Measurements from ENCODE around the gene ZNF521.

The ZNF521 gene

GRCh38 chr18:25250474-25250851 is 101.5 kb downstream of the ZNF521 start:
- DNase-seq (ENCODE audit: low read depth in 2 of 2) = no peak

DNA sequence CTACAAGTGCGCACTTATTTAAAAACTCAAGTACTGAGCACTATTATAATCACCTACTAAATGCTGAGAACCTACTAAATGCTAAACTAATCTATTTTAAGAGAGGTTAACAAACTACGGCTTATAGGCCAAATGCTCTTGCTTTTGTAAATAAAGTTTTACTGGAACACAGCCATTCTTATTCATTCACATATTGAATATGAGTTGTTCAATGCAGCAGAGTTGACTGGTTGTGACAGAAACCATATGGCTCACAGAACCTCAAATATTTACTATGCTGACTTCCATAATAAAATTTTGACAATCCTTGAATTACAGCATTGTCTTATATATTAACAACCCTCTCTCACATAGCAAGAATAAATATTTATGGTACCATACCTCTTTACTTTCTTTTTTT is 103.2 kb downstream of the ZNF521 start:
- DNase-seq (ENCODE audit: low read depth in 2 of 2) = no peak

- DNase-seq (ENCODE audit: low read depth in 2 of 2) = no peak
These were observed 104.2 kb downstream of the ZNF521 start for GRCh38 chr18:25247725-25248124.

- DNase-seq (ENCODE audit: low read depth in 2 of 2) = no peak
These were observed 106.9 kb downstream of the ZNF521 start for GRCh38 chr18:25244924-25245698.

GRCh38 chr18:25244170-25244569 is 107.8 kb downstream of the ZNF521 start:
- no peak for DNase-seq (ENCODE audit: low read depth in 2 of 2)

- DNase-seq (ENCODE audit: low read depth in 2 of 2) = no peak
These were observed 108.2 kb downstream of the ZNF521 start for GRCh38 chr18:25243754-25244153.

DNA sequence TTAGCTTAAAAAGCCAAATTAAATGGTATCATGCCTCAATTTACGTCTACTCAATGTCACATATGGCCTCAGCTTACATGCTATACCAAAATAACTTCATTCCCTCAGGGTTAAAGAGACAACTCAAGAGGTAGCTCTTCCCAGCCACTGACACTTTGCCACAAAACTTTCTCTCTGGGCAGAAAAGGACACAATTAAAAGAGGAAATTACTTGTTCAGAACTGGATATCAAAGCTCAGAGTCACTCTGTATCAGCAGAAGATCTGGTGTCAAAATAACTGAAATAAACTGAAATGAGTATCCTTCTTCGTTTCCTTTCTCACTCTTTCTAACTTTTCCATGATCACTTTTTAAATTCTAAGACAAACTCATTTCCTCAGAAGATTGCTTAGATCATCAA is 108.7 kb downstream of the ZNF521 start:
- DNase-seq (ENCODE audit: low read depth in 2 of 2) = no peak

GRCh38 chr18:25240420-25240770 is 111.6 kb downstream of the ZNF521 start:
- no peak for DNase-seq (ENCODE audit: low read depth in 2 of 2)

DNA sequence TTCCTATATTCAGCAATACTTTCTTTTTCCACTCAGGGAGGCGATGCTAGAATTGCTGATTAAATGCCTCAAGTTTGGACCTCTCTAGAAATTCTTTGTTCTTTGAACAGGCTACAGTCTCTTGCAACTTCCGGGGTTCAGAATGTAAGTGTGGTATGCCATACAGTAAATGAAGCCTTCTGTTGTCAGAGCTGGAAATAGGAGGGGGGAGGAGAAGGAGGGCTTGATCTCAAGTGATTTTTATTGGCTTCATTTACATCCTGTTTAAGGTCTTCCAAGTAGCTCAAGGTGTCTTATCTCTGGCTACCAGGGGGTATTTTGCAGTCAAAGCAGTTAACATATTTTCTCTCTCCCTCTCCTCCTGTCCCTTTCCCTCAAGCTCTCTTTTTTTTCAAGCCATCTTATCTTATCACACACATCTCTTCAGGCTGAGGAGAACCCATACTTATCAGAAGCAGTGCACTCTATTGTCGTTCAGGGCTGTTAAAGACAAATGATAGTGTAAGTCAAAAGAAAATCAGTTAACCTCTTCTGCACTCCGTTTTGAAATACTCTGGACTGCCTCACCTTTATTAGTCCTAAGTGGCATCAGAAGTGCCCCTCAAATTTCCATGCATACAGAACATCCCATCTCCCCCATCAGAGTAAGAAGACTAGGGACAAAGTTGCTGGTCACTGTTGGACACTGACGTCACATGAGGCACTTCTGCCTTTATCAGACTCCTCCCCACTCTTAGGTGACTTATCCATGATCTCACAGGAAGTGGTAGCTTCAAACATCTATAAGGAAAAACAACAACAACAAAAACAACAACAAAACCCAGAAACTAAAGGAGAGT is 112.2 kb downstream of the ZNF521 start:
- DNase-seq (ENCODE audit: low read depth in 2 of 2) = no peak

DNA sequence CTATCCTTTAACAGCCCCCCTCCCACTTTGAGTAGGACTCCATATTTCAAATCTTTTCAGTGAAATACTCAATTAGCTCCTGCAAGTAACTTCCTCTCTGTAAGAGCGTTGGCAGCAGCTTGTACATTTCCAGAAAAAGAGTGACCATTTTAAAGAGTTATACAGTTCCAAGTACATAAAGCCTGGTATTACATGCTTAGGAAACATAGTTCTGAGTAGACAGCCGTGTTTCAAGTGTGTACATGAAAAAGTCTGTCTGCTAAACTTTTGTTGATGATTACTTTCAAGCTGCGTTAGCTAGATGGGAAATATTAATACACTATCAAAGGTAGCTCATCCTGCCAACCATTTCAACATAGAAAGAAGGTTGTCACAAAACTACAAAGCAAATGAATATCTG is 112.8 kb downstream of the ZNF521 start:
- no peak for DNase-seq (ENCODE audit: low read depth in 2 of 2)

DNA sequence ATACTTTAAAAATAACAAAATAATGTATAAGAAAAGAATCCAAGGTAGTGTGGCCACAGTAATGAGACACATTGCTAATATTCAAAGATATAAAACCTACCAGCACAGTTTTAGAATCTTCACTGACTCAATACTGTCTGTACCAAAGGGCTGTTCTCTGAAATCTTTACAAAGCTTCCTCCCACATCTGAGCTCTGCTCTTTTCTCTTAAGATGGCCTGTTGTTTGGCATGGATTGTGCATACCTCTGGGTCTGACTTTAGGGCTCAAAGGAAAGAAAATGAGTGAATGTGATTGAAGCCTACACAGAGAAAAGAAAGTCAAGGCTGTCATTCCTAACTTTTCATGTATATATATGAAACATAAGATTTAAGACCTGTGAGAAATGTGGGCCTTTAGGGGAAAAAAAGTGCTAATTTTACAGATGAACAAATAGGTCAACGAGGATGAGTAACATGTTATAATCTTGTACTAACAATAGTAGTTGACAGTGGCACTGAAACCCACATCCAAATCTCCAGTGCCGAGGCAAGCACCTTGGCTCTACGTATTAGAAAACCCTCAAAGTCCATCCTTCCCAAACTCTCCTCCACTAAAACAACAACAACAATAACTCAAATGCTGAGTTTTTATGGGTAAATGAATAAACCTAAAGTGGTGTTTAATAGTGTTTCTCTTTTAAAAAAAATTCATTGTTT is 114.2 kb downstream of the ZNF521 start:
- no peak for DNase-seq (ENCODE audit: low read depth in 2 of 2)

DNA sequence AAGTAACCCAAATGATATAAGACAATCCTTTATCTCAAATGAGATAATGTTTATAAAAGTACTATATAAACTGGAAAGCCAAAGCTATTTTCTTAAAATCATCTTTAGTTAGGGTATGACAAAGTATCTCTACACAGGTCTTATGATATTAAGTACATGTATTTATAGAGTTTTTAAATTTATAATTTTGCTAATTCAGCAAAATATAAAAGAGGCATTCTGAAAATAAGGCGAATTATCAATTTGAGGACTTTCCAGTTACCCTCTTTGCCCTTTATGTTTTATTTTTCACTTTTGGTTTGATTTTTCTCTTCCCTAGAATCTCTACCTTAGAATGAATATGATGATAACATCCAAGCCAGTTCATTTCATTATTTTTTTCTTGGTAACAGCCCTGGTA is 115.2 kb downstream of the ZNF521 start:
- DNase-seq (ENCODE audit: low read depth in 2 of 2) = no peak

DNA sequence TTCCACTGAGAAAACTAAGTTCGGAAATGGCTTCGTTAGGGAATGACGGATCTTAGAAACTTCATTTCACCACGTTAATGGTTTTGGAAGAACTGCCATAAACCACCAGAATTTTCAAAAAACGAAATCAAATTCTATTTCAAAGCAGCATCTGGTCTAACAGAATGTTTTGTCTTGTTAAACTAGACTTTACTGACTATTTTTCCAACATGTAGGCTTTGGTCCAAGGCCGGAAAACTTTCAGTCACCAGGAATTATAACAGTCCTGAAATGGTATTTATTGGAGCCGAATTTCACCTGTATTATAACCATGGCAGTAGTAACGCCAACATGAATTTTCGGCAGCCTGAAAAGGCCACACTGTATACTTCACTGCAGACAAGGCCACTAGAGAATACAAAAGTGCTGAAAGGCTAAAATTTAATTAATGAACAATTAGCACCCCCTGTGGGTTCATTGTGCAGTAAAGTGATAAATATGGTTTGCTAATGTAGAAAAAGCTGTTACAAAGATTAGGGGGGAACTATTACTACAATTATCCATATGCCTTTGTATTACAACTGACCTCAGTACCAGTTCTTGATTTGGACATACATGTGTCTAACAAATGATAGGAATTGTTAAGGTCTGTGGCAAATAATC is 116.4 kb downstream of the ZNF521 start:
- no peak for DNase-seq (ENCODE audit: low read depth in 2 of 2)

- DNase-seq (ENCODE audit: low read depth in 2 of 2) = no peak
These were observed 117.1 kb downstream of the ZNF521 start for GRCh38 chr18:25234740-25235345.

DNA sequence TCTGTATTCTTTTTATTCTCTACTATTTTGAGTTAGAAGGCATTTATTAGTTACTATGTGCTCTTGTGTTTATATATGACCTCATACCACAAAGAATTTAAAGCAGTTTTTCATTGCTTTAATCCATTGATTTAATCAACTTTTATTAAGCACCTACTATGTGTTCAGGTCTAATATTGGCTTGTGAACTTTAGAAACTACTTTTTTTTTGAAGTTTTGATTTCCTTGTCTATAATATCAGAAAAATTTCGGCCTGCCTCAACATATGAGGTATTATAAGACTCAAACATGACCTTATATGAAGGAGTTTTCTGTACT is 117.7 kb downstream of the ZNF521 start:
- no peak for DNase-seq (ENCODE audit: low read depth in 2 of 2)

DNA sequence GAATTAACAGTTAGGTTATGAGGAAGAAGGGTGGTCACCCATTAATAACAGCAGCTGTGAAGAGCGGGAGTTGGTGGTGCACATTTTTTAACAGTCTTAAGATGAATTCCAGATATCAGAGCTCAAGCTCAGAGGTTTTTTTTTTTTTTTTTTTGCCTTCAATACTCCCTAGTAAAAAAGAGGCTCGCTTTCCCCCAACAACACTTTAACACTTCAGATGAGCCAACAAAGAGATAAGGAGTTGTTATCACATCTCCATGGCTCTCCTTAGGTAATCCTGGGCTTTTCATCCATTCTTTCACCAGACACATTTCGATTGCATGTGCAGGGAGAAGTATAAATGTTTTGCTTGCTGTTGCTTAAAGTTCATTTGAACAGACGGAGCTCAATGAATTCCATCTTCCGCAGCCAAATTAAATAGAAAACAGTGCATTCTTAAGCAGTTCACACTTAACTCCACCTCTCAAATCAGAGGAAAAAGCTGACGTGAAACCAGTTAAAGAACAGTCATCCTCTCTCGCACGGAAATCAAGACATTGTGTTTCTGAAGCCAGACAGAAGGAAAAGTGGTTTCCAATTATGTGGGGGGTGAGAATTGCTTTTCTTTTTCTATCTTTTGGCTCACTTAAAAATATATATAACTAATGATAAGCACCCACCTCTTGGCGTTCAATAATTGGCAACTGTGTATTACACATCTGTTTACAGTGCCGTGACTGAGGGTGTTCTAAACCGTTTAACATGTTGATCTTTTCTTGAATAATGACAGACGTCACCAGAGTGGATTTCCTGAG is 118.2 kb downstream of the ZNF521 start:
- no peak for DNase-seq (ENCODE audit: low read depth in 2 of 2)

DNA sequence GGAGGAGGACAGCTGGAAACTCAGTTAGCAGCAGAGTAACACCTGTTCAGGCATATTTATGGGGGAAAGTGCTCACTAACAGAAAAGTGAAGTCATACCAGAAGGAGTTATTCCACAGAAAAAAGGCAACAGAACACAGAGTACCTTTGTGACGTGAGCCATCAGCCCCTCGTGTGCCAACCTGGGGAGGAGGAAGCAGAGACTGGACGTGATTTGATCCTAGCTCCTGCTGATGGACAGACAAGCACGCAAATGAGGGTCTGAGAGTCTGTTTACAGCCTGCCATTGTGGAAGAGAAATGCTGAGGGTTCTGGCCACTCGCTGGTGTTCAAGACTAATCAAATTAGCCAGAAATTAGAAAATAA is 120.7 kb downstream of the ZNF521 start:
- DNase-seq (ENCODE audit: low read depth in 2 of 2) = no peak

GRCh38 chr18:25230658-25231326 is 121.2 kb downstream of the ZNF521 start:
- no peak for DNase-seq (ENCODE audit: low read depth in 2 of 2)

DNA sequence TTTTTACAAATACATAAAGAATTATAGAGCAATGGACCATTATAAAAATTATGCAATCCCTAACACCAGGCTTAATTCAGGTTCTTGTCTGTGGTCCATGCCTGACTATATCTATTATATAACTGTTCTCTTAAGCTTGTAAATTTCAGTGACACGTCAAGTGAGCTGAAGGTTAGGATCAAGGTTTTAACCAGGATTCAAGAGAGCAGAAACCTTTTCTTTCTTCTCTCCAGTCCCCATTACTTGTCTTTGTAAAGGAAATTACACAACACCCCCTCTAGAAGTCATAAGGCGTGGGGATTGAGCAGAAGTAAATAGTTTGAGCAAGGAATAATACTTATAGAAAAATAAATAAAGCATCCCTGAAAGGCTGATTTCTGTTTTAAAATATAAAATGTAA is 122.0 kb downstream of the ZNF521 start:
- no peak for DNase-seq (ENCODE audit: low read depth in 2 of 2)

DNA sequence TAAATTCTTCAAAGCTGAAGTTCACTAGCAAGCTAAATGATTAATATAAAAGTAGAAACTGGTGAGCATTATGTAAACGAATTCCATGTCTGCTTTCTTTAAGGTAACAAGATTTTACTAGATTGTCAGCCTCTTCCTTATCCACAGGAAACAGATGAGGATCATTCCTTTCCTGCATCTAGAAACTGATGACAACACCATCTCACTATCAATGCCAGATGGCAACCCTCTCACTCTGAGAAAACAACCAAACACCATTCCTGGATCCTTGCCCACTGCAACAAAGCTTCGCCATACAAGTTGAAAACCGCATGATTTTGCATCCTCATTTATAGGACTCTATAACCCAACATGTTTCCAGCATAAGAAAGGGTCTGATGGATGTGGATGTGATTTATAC is 122.9 kb downstream of the ZNF521 start:
- DNase-seq (ENCODE audit: low read depth in 2 of 2) = no peak

DNA sequence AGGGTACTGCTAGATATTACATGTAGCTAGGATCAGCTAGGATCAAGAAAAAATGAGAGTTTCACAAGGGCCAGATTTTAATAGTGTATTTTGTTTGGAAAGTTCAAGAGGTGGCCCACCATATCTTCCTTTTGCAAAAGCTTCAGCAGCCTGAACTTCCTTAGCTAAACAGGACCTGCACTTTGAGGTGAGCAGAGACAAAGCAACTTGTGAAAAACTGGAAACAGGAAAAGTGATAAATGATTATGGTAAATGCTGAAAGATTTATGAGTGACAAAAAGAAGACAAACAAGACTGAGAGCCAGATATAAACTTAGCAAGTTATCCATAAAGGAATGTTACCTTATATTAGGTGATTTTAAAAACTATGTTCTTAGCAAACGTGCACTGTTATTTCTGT is 123.6 kb downstream of the ZNF521 start:
- no peak for DNase-seq (ENCODE audit: low read depth in 2 of 2)
